GM18505 (cell line): ENCODE measurements around the gene DALRD3.

ENCODE experiments used
- ATAC-seq: cut with Tn5 transposase; IDR thresholded peaks from one replicate; pipeline ENCODE4 v1.9.1; 2021; ENCODE audit not compliant: unreplicated experiment
- POLR2A ChIP-seq: IDR thresholded peaks from 4 replicates; pipeline ENCODE4 v1.6.1; 2011; ENCODE audit warnings: borderline replicate concordance; ENCODE audit not compliant: insufficient read depth, insufficient read length; ENCODE audit errors: extremely low read depth

Gene DALRD3

DNA sequence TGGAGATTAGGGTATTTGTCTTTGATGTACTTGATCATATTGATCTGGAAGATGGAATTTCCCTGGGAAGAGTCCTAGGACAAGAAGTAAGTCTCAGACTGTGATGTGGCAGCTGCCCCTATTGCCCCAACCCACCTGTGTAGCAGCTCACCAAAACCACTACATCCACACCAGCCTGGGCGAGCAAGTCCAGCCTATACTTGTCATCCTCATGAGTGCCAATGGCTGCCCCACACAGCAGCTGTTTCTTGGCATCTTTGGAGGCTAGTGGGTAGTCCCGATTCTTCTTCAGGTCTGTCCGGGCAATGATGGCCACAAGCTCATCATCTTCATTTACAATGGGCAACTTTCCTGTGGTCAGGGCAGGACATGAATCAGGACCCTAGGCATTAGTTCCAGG, 8.2 kb upstream of the DALRD3 start:
- no peak for ATAC-seq
- peak; percentile 38 for TF ChIP-seq POLR2A

DNA sequence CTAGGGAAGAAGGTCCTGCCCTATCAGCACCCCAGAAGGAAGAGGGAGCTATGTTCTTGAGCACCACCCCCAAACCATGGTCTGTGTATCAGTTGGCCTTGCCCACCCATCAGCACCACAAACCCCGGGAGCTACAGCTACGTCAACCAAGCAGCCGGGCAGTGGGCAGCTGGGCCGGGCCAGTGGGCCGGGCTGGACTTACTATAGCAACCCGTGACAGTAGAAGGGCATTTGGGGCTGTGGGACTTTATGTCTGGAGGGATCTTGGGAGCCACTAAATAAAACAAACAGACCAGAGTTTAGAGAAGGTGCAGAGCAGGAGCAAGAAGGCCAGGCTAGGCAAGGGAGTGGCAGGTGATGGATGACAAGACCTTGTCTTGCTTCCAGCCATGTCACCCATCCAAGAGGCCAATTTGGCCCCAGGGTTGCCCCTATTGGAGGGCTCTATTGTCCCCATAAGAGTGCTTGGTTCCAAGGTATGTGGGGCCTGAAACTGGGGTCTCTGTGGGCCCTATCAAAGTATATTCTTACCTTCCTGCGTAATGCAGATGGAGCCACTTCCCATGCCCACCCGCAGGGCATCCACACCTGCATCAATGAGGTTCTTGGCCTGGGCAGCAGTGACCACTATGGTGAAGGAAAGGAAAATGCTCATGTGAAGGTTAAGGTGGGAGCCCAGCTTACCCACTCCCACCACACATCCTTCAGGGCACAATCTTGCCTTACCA, 7.6 kb upstream of the DALRD3 start:
- no peak for TF ChIP-seq POLR2A
- ATAC-seq, result no peak

DNA sequence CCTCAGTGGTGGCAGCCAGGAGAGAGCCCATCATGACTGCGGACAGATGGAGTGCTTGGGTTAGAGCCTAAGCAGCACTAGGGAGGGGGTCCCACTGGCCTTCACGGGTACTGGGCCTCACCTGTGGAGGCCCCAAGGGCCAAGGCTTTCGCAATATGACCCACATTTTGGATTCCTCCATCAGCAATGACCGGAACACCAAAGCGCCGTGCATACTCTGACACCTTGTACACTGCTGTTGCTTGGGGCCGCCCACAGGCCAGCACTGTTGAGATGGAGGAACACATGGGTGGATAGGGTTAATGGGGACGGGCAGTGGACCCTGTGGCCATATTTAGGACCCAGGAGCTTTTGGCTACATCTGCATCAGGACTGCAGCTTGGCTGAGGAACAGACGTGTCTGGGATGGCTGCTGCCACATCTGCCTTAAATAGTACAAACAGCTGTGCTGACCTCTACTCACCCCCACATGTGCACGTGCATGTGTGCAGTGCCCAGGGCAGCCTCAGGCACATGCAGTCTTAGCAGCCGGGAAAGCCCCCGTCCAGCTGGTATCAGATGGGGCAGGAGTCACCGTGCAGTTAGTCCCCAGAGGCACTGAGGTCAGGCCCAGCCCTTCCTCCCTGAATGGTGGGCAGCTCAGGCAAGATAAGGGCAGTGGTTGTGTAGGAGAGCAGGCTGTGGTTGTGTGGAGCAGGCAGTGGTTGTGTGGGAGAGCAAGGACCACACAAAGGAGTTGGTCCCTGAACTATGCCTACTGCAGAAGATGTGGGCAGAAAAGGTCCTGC, 6.8 kb upstream of the DALRD3 start:
- peak; percentile 42 for TF ChIP-seq POLR2A
- ATAC-seq, result no peak

DNA sequence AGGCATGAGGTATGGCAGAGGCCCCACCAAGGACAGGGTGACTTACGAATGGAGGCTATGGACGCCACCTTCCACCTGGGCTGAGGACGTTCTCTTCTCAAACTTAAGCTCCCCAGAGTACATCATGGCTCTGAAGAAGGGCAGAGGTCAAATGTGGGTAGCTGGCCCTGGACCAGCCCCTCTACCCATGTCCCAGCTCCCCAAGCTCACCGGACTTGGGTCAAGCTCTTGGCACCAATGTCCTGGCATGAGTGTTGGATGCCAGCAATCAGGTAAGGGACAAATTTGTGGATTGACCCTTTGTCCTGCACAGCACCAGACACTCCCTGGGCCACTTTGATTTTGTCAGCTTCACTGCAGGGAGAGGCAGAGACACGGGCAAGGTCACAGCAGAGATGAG, 6.1 kb upstream of the DALRD3 start:
- no peak for TF ChIP-seq POLR2A
- ATAC-seq, result no peak

- no peak for ATAC-seq
- TF ChIP-seq POLR2A, result no peak
These were observed 5.4 kb upstream of the DALRD3 start for GRCh38 chr3:49023775-49024174.

GRCh38 chr3:49022688-49023171, 4.3 kb upstream of the DALRD3 start:
- TF ChIP-seq POLR2A, result peak; percentile 33
- ATAC-seq, result no peak

DNA sequence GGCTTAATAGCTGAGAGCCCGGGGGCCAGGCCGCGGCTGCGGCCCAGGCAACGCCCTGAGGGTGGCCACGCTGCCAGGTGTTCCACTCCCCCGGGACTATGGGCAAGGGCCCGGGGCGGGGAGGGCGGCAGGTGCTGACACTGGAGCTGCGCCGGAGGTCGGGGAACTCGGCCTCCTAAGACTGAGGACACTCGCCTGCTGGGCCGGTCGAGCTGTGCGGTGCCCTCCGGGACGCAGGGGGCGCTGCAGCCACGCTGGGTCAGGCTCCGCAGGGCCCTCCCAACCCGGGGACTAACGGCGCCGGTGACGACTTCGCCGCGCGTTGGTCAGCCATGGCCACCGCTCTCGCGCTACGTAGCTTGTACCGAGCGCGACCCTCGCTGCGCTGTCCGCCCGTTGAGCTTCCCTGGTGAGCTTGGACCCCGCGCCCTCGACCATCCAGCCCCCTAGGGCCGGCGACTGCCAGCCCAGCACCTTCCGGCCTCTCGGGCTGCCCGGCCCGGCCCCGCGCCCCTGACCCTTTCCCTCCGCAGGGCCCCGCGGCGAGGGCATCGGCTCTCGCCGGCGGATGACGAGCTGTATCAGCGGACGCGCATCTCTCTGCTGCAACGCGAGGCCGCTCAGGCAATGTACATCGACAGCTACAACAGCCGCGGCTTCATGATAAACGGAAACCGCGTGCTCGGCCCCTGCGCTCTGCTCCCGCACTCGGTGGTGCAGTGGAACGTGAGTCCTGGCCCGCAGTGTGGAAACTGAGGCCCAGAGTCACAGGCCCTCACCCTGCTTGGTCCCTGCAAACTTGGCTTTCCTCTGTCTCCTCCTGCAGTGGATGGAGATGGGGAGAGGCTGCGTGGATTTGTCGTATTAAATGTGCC, 3.7 kb upstream of the DALRD3 start, which contains the start of gene NDUFAF3:
Gene NDUFAF3, plus strand, starts transcription at position 309 of the 875 bp plus-strand sequence. Its CDS starts 24 bp downstream, at position 333.
- ATAC-seq, result peak; percentile 52
- TF ChIP-seq POLR2A, result peak; percentile 89

GRCh38 chr3:49021213-49021812, 2.9 kb upstream of the DALRD3 start:
- peak; percentile 51 for ATAC-seq
- TF ChIP-seq POLR2A, result peak; percentile 100

- ATAC-seq, result peak; percentile 3
These were observed 2.2 kb upstream of the DALRD3 start for GRCh38 chr3:49020330-49021212.

DNA sequence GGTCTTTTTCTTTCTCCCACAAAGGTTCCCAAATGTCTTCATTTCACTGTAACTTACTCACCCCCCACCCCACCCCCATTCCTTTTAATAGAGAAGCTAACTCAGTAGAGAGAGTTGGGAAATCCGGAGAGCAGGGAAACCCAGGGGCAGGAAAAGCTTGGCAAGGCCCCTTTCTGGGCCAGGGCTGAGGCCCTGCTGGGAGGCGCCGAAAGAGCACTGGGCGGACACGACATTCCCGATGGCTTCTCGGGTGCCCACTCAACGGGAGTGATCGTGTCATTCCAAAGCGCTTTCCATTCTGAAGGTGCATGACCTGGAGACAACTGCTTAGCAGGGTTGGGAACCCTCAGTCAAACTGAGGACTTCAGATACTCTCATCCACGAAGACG, 1.6 kb upstream of the DALRD3 start:
- no peak for TF ChIP-seq POLR2A
- ATAC-seq, result no peak

More at GRCh38 chr3:49020330-49021212, 2.2 kb upstream of the DALRD3 start:
- TF ChIP-seq POLR2A, result peak; percentile 51

DNA sequence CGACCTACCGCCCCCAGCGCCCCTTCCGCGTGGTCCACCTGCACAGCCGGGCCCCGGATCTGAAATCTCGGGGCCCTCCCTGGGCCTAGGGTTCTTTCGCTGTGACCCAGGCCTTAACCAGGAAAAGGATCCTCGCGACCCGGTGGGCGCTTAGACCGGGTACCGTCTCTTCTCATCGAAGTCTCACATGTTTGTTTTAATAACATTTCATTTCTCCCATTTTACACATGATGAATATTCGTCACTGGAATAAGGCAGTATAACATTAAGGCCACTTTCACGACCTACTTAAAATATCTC, 277 bp upstream of the DALRD3 start:
- no peak for TF ChIP-seq POLR2A
- ATAC-seq, result no peak
